Mucosa of gallbladder (tissue), 1 donor: ENCODE data around the gene KLHDC7B. TPM values are rescaled to one million over a fixed set of nuclear protein-coding genes. Genes with fewer than 3 reads are reported as not detected.
A peak's percentile ranks its signal among the peaks of the same experiment; 100 is the strongest.

Experiments used
- DNase-seq: peaks from one replicate; pipeline ENCODE4 v3.0.0-alpha.2; 2020; ENCODE audit warnings: low spot score
- total RNA-seq: library from RNA; stranded (reverse); gene quantifications from one replicate; pipeline ENCODE4 v1.2.1, GENCODE V29; 2021
- donor health status: DM: no; HTN: no; CAD: no.

Gene KLHDC7B
- total RNA-seq, 1 donor from 2014 or later, result 0.17 TPM

DNA sequence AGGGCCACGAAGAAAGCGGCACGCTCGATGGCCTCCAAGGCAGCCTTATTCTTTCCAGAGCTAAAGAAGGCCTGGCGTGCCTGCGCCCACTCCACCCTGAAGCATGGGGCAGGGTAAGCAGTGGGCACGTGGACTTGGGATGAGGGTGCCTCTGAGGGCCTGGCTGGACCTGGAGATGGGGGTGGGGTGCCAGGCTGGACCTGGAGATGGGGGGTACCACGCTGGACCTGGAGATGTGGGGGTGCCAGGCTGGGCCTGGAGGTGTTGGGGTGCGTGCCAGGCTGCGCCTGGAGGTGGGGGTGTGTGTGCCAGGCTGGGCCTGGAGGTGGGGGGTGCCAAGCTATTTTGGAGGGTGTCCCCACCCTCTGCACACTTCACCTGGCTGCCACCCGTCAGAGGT lies 27.3 kb downstream of the KLHDC7B start:
- no peak for DNase-seq

DNA sequence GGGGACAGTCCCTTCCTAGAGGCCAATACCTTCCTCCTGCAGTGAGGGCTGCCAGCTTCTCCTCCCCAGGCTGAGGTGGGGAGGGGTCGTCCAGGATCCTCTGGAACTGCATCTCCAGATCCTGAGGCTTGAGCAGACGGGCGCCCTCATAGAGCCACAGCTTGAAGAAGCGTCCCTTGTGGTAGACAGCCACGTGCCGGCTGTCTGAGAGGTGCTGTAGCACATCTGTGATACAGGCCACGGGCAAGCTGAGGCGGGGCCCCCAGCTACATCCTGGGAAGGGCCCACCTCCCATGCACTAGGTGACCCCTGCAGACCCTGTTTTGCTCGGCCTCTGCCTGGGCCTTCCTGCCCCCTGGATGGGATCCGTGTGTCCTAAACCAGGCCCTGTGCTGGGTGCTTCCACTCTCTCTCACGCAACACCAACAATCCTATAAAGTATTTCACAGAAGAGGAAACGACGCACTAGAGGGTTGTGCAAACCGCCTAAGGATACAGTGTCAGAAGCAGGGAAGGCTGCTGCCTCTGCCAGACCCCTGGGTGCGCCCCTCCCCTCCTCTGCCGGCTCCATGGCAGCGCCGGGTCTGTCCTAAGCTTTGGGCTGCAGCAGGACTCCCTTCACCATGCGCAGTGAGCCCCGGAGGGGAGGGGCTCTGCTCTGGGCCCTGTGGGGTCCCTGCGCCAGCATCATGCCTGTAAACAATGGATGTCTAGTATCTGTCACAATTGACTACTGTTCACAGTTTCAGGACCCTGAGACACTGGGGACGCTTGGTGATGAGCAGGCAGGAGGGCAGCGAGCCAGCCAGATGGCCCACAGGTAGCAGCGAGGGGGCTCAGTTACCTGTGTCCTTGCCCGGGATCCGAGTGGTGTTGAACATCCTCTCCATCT lies 28.0 kb downstream of the KLHDC7B start:
- DNase-seq, result no peak

DNA sequence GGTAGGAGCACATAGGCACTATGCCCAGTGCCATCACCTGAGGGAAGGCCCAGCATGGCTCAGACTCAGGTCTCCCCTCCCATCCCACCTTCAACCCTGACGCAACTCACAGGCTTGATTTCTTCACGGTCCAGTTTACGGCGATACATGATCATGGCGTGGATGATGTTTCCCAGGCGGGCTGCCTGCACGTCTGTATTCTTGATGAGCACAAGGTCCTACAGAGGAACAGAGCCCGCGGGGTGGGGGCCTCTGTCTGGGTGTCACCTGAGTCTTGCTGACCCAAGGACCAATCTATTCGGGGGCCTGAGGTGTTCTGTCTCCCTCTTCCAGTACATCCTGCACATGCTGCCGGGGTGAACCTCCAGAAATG lies 28.7 kb downstream of the KLHDC7B start:
- DNase-seq, result no peak

DNA sequence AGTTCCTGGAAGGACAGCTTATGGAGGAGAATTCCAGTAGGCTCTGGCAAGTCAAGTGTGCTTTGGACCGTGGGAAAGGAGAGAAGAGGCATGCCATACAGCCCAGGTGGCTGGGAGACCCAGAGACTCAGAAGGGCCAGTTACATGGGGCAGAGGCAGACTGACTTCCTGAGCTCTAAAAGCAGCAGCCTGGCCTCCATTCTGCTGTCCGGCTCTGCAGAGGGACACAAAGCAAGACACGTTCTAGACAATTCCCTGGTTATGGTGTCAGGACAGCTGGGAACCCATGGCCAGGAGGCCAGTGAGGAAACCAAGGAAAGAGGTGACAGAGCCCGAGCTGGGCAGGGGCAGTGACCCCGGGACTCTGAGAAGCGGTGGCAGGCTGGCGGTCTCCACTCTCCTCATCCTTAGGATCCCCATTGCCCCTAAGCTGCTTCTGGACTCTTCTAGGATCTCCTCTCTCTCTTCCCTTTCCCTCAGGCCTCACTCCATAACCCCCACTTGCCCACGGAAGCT lies 29.8 kb downstream of the KLHDC7B start:
- no peak for DNase-seq

DNA sequence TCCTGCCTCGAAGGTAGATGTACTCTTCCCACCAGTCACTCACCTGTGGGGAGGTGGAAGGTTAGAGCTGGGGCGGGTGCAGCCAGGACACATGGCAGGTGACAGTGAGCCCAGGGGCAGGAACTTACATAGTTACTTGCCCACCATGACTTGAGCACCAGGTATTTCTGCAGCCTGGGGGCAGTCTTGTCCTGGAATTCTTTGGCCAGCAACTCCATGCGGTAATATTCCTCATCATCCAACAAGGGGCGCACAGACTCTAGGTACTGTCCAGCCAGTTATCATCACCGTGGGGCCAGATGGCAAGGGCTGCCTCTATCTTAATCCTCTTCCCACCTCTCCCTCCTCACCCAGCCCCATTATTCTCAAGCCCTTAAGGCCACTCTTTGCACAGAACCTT lies 30.4 kb downstream of the KLHDC7B start:
- DNase-seq, result no peak

DNA sequence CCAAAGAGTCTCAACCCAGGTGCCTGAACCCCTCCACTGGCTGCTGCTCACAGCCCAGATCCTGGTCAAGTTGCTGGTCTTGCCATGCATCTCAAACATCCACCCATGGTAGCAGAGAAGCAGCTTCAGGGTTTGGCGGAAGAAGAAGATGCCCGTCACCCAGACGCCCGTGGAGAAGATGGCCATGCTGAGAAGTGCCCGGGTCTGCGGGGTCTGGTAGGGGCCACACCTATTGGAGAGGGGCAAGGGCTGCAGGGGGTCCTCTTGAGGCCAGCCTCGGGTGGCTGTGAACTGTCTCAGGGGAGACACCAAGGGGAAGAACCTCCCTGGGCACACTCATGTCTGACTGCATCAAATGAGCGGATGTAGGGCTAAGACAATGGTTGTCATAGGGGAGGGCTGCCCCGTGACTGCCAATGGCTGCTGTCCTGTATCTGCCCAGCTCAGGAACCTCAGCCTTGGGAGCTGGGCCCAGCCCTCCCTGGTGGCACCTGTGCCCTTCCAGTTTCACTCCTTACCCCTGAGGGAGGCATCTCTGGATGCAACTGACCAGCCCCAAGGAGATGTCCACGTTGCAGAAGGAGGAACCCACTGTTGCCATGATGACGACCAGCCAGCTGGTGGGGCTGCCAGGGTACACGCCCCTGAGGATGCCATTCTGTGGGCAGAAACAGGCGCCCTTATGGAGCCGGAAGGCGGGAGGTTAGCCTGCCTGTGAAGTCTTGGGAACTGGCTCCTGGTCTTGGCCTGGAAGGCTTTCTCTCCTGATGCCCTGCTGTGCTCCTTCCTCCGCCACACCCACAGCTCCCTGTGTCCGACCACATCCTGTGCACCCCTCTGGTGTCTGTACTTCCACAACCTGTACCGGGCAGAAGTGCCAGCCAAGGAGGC lies 31.4 kb downstream of the KLHDC7B start:
- DNase-seq, result no peak

DNA sequence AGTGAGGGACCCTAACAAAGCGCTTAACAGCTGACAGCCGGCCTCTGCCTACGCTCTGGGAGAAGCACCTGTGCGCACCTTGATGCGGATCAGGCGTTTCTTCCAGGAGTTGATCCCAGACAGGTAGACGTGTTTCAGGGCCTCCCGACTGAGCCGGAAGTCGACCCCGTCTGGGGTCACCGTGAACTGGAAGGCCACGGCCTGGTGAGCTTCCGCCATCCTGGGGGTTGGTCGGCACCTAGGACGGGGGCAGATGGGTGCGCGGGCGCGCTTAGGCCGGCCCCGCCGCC lies 31.9 kb downstream of the KLHDC7B start:
- no peak for DNase-seq

DNA sequence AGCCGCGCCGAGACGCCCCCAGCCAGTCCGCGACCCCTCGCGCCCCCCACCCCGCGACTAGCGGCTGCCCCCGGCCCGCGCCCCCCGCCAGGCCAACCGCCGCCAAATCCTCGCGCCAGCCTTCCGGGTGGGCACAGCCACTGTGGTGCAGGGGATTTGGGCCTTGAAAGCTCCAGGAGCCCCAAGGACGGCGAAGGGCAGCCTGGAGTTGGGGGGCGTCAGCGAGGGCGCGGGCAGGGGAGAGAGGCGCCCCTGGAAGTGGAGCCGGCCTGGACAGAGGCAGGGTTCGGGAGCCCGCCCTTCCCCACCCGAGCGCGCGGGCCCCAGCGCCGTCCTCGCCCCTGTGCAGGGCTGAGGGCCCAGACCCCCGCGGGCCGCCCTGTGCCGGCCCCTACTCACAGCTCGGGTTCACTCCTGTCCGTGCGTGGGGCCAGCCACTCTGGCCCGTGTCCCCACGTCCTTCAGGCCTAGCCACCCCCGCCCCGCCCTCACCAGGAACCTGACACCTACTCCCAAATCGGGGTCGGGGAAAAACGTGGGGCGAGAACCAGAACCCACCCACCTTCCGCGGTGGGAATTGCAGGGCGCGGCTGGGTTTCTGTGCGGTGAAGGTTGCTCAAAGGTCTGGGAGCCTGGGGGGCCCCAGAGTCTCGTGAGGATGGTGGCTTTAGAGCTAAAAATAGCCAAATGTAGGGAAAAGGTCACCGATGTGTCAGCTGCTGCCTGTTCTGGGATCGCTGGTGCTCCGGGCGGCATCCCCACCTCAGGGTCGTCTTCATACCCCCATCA lies 32.5 kb downstream of the KLHDC7B start, which contains the start of gene CPT1B:
Gene CPT1B (minus strand): TSS at position 441 of the 789 bp plus-strand sequence. CDS start 512 bp downstream, outside the sequence.
- no peak for DNase-seq

DNA sequence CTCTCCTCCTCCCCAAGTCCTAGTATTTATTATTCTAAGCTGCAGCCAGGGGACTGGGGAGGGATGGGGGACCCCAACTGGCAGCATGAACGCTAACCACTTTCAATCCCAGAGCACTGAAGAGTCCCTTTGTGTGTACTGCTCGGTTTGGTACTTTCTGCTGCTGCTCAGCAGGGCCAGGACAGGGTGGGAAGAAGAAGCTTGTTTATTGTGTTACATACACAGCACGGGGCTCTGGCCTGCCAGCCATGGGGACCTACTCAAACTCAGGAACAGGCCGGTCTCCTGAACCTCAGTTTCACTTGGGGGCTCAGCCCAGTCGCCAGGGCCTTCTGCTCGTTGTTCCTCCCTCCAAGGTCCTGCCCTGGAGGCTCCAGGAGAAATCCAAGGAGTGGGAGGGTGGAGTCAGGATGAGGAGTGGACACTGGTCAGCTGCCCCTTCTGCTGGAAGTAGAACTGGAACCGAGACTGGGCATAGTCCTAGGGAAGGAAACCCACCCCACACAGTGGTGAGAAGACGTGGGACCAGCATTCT lies 33.1 kb downstream of the KLHDC7B start:
- no peak for DNase-seq

DNA sequence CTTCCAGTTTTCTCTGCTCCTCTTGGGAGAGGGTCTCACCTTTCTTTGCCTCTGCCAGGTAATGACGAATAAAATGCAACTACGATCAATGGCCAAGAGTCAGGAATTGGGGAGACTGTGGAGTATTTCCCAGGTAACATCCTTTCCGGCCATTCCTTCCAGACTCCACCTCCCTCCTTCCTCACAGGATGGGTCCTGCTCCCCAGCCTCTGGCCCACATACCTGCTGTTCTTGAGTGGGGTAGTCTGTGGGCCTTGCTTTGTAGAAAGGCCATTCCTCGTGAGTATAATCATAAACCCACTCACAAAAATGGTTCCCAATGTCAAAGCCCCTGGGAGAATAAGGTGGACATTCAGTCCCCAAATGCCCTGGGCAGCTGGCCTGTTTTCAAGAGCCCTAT lies 34.1 kb downstream of the KLHDC7B start:
- no peak for DNase-seq

DNA sequence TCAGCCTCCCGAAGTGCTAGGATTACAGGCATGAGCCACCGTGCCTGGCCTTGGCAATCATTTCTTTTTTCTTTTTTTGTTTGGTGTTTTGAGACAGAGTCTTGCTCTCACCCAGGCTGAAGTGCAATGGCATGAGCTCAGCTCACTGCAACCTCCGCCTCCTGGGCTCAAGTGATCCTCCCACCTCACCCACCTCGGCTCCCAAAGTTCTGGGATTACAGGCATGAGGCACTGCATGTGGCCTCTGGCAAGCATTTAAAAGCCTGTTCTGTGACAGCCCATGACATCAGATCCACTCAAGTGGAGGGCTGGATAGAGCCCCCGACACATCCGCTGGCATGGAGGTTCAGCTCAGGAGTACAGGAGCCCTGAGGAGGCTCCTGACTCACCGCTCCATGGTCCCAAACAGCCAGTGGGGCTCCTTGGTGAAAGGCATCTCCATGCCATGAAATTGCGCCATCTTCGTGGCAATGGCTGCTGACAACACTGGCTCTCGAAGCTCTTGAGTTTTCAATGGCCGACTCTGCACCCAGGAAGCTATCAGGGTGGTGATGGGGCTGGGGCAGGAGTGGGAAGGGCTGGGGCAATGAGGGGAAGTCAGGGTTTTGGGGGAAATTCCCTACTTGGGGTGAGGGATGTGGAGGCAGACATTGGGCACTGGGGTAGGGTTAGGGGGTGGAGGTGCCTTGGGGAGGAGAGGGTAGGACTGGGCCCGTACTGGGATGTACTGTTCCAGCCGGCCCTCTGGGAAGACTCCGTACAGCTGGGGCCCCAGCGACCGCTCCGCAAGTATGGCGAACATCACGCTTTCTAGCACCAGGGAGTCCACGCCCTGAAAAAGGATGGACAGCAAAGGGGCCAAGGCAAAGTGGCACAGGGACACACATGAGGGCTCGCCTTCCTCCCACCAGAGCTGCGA lies 35.6 kb downstream of the KLHDC7B start:
- no peak for DNase-seq

DNA sequence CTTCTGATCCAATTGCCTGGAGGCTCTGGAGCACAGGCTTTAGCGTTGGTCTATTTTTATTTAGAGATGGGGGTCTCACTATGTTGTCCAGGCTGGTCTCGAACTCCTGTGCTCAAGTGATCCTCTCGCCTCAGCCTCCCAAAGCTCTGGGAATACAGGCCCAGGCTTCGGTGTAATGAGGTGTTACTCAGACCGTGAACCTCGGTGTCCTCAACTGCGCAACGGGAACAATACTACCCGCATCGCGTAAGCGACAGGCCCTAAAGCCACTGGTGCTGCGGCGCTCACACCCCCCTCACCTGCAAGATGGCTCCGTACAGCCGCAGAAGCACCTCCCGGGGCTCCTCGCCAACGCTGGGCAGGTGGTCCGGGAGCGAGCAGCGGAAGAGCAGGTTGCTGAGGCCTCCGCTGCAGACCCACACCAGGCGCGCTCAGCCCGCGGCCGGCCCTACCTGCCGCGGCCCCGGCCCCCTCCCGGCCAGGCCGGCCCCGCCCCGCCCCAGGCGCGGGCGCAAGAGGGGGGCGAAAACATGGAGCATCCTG lies 36.3 kb downstream of the KLHDC7B start:
- DNase-seq, result no peak

DNA sequence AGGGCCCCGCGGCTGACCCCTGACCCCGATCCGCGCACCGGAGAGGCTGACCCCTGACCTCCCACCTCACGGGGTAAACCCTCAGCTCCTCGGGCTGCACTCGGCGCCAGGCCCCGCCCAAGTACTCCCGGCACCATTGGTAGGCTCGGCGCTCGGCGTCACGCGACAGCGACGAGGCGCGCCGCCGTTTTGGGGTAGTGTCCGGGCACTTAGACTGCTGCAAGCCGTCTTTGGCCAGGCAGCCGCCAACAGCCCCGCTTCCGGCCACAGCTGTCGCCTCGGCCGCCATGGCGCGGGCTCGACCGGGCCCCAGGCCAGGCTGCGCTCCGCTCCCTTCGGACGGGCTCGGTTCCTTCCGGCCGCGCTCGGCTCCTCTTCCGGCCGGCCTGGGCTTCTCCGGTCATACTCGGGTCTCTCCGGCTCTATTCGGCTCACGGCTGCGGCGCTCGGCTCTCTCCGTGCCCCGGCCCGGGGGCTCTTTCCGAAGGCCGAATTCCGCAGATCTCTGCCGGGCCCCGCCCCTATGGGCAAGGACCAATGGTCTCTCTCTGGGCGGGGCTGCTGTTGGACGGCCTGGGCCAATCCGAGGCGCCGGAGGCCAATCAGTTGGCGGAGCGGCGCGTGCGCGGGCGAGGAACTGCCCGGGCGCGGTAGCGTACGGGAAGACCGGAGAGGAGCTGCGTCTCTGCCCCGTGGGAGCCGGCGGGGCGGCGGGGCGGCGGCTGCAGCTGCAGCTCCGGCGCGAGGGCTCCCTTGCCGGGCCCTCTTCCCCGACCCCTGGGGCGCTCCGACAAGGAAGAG lies 37.0 kb downstream of the KLHDC7B start, which contains the start of gene CHKB:
Gene CHKB (minus strand): TSS at position 357 of the 801 bp plus-strand sequence. CDS start 68 bp downstream, at position 289.
- DNase-seq, result peak; percentile 99

DNA sequence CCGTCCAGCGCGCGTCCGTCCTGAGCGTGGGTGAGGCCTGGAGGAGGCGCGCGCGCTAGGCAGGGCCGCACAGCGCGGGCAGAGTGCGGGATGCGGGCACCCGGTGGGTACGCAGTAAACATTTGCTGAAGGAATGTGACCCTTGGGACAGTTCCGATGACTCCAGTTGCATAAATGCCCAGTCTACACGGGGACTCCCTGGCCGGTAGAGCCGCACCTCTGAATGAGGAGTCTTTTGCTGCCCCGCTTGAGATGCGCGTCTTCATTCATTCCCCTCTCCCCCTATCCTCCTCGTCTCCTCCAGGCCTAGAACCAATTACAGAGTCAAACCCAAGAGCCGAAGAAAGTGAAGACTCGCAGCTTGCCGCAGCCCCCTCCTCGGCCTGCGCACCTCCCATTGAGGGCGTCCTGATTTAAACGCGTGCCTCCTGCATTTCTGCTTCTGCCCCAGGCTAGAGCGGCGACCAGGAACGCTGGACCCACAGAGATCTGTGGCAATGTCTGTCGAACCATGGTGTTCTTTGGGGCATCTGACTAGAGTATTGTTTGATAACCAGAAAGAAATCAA lies 37.7 kb downstream of the KLHDC7B start:
- no peak for DNase-seq

DNA sequence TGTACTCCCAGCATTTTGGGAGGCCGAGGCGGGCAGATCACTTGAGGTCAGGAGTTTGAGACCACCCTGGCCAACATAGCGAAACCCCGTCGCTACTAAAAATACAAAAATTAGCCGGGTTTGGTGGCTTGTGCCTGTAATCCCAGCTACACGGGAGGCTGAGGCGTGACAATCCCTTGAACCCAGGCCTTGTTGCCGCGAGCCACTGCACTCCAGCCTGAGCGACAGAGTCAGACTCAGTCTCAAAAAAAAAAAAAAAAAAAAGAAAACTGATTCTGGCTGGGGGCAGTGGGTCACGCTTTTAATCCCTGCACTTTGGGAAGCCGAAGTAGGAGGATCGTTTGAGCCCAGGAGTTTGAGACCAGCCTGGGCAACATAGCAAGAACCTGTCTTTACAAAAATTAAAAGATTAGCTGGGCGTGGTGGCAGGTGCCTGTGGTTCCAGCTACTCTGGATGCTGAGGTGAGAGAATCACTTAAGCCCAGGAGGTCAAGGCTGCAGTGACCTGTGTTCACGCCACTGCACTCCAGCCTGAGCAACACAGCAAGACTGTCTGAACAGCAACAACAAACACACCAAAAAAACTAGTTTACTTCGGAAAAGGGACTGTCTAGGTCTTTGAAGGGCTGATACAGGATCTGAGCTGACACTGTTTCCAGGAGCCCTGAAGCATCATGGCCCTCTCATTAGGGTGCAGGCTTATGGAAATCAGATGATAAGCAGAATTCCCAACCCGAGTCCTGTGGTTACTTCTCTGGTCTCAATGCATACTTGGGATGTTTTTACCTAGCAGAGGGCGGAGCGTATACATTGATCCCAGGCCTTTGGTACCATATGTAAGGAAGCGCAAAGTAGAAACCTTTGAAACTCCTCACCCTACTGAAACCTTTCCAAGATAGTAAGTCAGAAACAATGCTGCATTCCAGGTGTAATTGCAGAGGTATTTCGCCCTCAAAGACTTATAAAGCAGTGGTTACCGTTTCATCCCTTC lies 38.7 kb downstream of the KLHDC7B start:
- no peak for DNase-seq

DNA sequence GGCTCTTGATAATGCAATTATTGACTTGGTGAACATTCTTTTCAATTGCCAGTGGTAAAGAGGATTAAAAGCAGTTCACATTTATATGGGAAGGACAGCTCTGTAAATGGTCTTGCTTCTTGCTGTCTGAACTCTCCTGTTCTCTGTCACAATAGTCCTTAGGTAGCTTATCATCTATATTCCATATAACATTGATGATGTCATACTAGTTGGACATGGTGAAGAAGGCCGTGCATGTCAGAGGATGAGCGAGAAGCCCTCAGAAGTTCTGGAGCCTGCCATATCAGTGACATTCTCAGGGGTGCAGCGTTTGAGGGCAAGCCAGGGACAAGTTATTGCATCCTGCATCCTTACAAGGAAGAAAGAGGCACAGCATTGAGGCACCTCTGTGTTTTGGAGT lies 39.5 kb downstream of the KLHDC7B start:
- DNase-seq, result no peak

DNA sequence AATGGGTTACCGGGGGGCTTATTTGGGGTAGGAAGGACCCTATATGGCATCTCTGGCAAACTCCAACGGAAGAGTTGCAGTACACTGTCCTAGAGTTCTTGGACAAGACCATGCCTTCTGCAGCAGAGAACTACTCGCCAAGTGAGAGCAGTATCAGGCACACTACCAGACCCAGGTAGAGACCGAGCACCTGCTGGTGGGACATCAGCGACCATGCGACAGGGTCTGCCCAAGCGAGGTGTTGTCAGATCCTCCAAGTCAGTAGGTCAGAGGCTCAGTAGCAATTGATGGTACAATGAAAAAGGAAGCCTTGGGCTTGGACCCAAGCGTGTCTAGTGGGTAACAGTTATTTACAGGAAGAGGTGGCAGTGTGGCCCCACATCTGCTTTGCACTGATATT lies 40.1 kb downstream of the KLHDC7B start:
- no peak for DNase-seq

DNA sequence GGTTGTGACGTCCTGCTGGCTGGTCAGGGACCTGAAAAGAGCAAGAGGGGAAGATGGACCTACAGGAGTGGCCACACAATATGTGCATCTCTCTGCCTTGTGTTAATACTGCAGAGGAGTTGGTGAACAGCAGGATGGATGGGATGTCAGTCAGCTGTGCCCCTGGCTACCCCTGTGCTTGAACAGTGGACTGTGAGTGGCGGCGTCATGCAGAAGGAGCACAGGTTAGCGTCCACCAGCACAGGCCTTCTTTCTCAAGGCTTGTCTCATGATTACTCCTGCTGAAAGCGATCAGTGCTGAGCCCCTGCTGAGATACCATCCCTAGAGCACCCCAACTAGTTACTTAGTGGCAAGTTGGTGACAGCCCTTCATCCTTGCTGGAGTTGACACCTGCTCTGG lies 40.7 kb downstream of the KLHDC7B start:
- DNase-seq, result no peak
